NCI-H187 (cell line): ENCODE measurements around the gene UGT1A4.
"Not testable (repeated sequence)": the region's sequence is repeated elsewhere in the genome, so short reads cannot be mapped to it uniquely, and the experiment has no call there.

ENCODE experiments used
- DNase-seq, 2 experiments: peaks; one replicate each; lab custom pipeline; 2025; lab: John Stamatoyannopoulos, UW

The UGT1A4 gene

DNA sequence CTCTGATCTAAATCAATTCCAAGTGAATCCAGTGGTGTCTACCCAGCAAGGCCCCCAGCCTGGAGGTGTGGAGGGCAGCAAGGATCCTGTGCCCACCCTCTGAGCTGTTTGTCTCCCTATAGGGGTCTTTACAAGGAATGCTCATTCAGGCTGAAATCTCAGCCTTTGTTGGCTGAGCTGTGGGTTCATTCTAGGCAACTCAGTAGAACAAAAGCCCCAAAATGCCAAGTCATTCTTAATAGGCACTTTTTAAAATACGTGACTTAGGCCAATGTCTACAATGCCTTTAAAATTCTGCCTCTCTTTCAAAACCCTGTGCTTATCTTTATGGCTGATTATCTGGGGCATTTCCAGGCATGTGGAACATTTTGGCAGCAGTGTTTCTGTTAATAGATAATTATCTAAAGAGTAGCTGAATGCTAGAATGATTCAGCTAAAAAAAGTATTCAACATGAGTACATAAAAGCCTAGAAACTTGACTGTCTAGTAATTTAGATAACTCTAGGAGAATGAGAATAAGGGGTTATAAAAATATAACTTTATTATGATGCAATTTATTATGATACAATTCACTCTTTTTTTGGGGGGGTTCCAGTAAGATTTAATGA is 18.4 kb upstream of the UGT1A4 start:
- DNase-seq = no peak

DNA sequence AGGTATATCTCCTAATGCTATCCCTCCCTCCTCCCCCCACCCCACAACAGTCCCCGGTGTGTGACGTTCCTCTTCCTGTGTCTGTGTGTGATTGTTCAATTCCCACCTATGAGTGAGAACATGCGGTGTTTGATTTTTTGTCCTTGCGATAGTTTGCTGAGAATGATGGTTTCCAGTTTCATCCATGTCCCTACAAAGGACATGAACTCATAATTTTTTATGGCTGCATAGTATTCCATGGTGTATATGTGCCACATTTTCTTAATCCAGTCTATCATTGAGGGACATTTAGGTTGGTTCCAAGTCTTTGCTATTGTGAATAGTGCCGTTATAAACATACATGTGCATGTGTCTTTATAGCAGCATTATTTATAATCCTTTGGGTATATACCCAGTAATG is 17.7 kb upstream of the UGT1A4 start:
- DNase-seq = not testable (repeated sequence)

DNA sequence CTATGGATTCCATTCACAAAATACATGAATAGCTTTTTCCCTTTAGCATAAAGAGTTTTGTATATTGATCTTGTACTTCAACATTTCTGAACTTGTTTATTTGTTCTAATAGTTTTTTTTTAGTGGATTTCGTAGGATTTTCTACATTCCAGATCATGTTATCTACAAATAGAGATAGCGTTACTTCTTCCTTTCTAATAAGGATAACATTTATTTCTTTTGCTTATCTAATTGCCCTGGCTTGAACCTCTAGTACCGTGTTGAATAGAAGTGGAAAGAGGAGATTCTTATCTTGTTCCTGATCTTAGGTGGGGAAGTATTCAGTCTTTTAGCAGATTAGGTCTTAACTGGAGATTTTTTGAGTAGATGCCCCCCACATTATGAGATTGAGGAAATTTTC is 16.3 kb upstream of the UGT1A4 start:
- DNase-seq = no peak

DNA sequence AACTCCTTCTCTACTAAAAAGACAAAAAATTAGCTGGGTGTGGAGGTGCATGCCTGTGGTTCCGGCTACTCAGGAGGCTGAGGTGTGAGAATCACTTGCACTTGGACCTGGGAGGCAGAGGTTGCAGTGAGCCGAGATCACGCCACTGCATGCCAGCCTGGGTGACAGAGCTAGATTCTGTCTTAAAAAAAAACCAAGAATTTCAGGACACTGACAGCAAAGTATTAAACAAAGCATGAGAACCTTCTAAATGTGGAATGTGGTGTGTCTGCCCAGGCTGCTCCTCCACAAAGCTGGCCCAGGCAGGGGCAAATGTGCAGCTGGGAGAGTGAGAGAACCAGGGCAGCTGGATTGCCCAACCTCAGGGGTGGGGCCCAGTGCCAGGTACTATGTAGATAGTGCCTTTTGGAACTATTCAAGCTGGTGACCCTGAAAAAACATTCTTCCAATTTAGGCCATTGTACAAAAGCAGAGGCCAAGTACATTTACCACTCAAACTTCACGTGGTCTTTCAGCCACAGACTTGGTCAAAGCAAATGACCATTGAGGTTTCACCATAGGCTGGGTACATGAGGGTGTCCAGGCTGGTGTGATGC is 12.5 kb upstream of the UGT1A4 start:
- DNase-seq = no peak

DNA sequence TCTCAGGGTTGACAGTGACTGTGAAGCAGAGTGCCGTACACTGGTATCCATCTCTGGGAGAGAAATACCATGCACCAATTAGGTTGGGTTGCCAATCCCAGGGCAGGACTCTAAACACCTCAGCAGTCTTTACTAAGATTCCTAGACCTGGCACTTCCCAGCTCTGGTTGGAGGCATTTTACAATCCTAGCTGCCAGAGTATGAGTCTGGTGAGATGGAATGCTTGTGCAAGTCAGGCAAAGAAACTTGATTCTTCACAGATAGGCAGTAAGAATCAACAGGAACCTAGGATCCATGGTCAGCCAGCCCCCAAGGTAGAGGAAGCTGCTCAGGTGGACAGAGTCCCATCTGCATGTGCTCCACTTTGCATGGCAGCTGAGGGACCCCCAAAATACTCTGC is 11.8 kb upstream of the UGT1A4 start:
- no peak for DNase-seq

DNA sequence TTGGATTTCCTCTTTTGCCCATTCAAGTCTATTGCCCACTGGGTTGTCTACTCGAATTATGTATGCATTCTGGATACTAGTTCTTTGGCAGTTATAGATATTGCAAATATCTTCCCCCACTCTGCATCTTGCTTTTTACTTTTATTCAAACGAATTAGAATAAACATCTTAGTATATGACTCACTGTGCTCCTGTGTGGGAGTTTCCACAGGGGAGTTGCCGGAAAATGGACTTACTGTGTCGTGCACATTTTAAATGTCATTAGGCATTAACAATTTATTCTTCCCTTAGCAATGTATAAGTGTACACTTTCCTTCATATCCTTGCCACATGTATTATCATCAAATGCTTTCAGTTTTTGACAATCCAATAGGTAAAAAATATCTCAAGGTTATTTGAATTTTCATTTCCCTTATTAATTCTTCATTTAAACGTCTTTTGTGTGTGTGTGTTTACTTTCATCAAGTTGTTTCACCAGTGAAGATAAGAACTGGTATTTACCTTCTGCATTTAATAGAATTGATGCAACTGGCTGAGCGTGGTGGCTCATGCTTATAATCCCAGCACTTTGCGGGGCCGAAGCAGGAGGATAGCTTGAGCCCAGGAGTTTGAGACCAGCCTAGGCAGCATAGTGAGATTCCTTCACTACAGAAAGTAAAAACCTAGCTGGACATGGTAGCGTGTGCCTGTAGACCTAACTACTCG is 10.4 kb upstream of the UGT1A4 start:
- no peak for DNase-seq

DNA sequence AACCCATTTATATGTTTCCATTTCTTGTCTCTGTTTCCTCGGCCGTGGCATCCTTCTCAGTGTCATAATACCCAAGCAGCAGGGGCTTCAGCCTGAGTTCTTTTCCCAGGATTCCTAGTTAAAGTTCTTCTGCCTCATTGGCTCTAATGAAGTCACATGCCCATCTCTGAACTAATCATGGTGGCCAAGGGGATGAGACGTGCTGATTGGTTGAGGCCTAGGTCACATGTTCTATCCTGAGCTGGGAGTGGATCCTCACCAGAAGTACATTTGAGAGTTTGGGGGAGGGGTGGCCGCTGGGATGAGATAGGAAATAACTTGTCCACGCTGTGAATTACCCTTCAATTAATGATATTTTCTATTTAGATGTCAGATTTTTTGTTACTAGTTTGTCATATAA is 9.6 kb upstream of the UGT1A4 start:
- no peak for DNase-seq

DNA sequence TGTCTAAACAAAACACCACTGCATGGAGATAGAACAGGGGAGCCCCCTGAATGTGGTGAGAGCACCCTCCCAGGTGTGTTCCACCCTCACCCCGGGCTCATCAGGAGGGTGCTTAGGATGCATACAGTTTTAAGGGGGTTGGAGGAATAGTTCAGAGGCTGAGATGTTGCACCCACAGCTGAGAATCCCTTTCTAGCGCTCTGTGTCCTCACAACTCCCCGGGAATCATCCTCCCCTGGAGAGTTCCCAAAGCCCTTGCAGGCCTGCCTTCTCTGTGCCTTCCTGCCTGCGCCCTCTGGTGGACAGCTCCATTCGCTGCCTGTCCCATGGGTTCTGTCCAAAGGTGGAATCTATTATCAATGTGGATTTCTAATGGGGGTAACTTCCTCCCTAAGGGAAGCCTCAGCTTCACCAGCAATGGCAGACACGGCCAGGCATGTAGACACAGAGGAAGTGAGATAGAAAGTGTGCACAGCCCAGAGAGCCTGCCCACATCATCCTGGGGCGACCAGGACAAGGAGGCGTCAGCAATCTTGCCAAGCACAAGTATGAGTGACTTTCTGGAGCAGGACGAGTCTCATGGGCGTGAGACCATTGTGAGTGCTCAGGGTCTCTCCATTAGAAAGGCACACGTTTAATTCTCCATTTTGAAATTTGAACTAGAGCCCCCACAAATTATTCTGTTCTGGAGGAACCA is 7.1 kb upstream of the UGT1A4 start:
- DNase-seq = peak; percentile 4 to 6

DNA sequence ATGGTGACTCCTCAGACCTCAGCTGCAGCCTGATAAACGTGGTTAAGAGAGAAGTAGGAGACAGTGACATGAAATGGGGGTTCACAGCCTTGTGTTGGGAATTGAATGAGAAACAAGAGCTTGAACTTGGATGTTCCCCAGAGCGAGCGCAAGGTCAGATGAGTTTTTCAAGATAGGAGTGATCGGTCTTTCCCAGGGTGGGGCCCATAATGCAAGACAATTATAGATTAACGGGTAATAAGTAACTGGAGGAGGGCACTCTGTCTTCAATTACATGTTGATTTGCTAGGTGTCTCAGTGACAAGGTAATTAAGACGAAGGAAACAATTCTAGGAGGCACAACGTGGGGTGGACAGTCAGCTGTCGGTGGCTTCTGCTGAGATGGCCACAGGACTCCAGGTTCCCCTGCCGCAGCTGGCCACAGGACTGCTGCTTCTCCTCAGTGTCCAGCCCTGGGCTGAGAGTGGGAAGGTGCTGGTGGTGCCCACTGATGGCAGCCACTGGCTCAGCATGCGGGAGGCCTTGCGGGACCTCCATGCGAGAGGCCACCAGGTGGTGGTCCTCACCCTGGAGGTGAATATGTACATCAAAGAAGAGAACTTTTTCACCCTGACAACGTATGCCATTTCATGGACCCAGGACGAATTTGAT is 5.8 kb upstream of the UGT1A4 start, which contains the start of gene UGT1A5:
Gene UGT1A5 (plus strand): TSS at position 297 of the 651 bp plus-strand sequence. CDS start 85 bp downstream, at position 382.
- DNase-seq = no peak

DNA sequence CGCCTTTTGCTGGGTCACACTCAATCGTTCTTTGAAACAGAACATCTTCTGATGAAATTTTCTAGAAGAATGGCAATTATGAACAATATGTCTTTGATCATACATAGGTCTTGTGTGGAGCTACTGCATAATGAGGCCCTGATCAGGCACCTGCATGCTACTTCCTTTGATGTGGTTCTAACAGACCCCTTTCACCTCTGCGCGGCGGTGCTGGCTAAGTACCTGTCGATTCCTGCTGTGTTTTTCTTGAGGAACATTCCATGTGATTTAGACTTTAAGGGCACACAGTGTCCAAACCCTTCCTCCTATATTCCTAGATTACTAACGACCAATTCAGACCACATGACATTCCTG is 5.3 kb upstream of the UGT1A4 start:
- DNase-seq = no peak

DNA sequence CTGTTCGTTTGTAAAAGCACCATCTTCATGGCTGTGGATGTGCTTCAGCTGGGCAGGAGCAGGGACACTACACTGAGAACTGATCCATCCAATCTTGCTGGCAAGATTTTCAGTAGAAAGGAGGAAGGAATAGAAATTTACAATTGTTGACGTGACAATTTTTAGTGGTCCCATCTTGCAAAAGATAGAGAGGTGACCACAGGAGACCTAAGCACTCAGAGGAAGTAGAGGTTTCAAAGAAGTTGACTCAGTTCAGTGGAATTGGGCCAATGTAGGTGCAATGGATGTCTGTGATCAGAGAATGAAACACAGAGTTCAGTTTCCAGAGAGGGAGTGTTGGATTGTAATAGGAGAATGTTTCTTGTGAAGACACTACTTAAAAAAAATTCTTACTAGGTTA is 4.4 kb upstream of the UGT1A4 start:
- no peak for DNase-seq

DNA sequence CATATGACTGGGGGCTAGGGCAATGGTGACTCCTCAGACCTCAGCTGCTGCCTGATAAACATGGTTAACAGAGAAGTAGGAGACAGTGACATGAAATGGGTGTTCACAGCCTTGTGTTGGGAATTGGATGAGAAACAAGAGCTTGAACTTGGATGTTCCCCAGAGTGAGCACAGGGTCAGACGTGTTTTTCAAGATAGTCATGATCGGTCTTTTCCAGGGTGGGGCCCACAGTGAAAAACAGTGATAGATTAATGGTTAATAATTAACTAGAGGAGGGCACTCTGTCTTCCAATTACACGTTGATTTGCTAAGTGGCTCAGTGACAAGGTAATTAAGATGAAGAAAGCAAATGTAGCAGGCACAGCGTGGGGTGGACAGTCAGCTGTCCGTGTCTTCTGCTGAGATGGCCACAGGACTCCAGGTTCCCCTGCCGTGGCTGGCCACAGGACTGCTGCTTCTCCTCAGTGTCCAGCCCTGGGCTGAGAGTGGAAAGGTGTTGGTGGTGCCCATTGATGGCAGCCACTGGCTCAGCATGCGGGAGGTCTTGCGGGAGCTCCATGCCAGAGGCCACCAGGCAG is 10.3 kb downstream of the UGT1A4 start, which contains the start of gene UGT1A3:
Gene UGT1A3 (plus strand): TSS at position 320 of the 579 bp plus-strand sequence. CDS start 85 bp downstream, at position 405.
- DNase-seq = no peak

DNA sequence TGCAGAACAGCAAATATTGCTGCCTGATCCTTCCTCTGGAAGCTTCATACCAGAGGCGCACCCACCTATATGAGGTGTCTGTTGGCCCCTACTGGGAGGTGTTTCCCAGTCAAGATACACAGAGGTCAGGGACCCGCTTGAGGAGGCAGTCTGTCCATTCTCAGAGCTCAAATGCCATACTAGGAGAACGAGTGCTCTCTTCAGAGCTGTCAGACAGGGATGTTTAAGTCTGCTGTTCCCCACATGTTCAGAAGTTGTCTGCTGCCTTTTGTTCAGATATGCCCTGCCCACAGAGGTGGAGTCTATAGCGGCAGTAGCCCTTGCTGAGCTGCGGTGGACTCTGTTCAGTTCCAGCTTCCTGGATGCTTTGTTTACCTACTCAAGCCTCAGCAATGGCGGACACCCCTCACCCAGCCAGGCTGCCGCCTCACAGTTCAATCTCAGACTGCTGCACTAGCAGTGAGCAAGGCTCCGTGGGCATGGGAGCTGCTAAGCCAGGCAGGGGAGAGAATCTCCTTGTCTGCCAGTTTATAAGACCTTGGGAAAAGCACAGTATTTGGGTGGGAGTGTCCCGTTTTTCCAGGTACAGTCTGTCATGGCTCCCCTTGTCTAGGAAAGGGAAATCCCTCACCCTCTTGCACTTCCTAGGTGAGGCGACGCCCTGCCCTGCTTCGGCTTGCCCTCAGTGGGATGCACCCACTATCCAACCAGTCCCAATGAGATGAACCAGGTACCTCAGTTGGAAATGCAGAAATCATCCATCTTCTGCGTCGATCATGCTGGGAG is 18.5 kb downstream of the UGT1A4 start:
- not testable (repeated sequence) for DNase-seq

DNA sequence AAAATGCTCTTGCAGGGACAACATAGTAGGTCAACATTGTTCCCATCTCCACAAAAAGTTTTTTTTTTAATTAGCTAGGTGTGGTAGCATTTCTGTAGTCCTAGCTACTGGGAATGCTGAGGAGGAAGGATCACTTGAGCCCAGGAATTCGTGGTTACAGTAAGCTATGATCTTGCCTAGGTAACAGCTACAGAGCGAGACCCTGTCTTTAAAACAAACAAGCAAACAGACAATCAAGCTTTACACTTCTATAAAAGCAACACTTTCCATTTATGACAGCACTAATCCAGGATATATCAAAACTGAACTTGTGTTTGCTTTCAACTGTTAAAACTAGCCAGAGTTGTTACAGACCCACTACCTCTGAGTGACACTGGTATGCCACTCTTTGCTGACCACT is 22.3 kb downstream of the UGT1A4 start:
- no peak for DNase-seq

DNA sequence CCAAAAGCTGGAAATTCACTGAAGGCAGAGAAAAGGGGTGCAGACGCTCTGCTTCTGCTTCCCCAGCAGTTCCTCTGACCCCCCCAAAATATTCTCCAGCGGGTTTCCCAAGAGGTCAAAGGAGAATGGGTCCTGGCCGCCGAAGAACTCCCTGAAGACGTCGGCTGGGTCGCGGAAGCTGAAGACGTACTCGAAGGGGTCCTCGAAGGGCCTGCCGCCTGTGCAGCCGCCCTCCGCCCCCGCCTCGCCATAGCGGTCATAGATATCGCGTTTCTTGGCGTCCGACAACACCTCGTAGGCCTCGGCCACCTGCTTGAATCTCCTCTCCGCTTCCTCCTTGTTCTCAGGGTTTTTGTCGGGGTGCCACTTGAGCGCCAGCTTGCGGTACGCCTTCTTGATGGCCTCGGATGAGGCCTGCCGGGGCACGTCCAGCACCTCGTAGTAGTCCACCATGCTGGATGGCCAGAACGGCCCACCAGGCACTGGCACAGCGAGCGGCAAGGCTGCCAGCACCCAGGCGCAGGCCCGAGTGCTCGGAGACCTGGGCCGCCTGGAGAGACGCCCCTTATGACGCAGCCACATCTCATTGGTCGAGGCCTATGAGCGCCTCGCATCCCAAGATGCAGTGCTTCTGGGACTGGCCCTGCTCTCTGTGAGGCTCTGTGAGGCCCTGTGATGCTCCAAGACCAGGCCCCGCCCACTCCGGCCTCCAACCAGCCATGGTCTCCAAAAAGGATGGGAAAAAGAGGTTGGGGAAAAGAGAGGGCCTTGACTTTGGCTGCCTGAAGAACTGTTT is 25.1 kb downstream of the UGT1A4 start:
- no peak for DNase-seq

DNA sequence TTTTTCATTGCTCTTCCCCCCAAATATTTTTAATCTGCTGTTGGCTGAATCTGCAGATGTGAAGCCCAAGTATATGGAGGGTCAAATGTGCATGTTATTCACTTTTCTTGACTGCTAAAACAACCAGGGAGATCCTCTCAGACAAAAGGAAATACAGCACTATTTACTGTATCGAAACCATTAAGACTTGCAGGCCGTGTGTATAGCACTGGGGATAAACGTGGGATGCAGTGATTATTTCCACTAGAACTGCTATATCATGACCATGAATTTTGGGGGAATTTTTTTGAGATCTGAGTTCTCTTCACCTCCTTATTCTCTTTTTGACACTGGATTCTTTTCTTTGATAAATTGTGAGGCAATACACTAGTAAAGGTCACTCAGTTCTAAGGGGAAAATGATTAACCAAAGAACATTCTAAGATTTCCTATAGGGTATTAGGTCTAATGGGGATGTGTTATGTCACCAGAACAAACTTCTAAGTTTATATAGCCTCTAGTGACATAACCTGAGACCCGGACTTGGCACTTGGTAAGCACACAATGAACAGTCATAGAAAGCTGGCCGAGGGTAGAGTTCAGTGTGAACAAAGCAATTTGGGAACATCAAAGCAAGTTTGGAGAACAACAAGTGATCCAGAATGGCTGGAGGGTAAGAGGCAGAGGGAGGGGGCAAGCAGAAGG is 26.7 kb downstream of the UGT1A4 start:
- no peak for DNase-seq

DNA sequence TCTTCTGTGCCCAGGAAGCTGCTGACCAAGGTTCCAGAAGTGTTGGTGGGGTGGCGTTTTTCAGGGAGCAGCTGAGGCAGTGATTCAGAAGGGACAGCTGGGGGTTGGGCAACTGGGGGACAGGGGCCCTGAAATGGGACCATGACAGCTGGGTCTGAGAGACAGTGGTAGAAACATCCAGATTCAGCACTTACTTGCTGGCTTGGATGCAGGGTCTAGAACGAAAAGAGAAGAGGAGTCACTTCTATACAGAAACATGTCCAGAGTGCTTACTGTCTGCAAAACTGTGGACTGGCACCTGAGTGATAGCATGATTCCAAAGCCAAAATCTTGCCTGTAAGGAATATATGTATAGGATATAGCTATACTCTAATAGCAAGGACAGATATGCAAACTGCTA is 27.3 kb downstream of the UGT1A4 start:
- DNase-seq = not testable (repeated sequence)

DNA sequence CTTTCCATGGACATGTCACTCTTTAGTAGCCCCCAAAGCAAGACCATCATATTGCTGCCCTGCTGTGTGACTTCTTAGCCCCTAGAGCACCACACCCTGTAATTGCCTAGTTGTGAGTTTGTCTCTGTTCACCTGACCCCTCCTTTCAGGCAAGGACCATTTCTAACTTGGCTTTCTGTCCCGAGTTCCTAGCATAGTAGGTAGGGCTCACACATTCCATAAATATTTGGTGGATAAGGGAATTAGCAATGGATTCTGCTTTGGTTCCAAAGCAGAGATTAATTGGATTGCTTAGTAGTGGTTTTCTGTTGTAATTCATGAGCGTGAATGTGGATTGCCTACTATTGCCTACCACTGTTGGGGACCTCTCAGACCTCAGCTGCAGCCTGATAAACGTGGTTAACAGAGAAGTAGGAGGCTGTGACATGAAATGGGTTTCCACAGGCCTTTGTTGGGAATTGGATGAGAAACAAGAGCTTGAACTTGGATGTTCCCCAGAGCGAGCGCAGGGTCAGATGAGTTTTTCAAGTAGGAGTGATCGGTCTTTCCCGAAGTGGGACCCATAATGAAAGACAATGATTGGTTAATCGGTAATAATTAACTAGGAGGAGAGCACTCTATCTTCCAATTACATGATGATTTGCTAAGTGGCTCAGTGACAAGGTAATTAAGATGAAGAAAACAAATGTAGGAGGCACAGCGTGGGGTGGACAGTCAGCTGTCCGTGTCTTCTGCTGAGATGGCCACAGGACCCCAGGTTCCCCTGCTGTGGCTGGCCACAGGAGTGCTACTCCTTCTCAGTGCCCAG is 28.1 kb downstream of the UGT1A4 start:
- no peak for DNase-seq

DNA sequence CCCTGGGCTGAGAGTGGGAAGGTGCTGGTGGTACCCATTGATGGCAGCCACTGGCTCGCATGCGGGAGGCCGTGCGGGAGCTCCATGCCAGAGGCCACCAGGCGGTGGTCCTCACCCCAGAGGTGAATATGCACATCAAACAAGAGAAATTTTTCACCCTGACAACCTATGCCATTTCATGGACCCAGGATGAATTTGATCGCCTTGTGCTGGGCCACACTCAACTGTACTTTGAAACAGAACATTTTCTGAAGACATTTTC is 28.7 kb downstream of the UGT1A4 start:
- DNase-seq = no peak
